ENCODE measurements around the gene PPP1R1A.

The PPP1R1A gene

DNA sequence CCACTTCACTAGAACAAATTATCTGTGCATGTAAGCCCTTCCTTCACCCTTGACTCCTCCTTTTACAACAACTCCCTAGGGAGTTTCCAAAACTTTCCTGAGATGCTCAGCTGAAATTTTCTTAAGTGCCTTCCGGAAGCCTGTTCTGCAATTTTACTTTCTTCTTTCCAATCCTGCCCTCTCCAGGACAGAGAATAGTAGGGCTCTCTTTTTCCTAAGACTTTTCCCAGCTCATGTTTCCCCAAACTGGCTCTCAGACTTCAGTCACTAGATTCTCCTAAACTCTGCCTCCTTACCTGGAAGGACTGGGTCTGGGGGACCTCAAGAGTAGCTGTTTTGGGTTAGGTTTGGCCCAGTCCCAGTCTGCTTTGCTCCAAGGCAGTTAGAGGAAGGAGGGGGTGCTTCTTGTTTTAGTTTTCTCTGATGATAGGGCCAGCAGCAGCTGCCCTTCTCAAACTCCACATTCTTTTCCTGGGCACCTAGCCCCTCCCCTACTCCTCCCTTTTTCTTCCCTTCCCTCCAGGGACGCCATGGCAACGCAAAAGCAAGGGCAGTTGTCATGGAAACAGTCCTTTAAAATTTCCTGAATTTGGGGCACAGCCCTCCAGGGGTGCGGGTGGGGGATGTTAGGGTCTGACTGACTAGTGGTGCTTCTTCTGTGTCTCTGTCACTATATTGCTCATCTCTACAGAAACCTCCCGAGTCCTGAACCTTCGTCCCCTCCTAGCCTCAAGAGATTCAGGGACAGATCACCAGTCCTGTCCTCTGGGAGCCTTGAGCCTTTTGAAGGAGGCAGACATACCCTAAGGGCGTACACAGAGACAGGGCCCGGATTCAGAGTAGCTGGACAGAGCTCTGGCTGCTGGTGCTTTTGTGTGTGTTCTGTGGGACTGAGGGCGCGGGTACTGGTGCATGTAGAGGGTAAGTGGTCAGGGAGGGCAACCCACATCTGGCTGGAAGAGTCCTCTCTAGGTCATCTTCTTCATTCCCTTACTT, 17.0 kb downstream of the PPP1R1A start:
- DNase-seq (ENCODE audit: low spot score): no peak

DNA sequence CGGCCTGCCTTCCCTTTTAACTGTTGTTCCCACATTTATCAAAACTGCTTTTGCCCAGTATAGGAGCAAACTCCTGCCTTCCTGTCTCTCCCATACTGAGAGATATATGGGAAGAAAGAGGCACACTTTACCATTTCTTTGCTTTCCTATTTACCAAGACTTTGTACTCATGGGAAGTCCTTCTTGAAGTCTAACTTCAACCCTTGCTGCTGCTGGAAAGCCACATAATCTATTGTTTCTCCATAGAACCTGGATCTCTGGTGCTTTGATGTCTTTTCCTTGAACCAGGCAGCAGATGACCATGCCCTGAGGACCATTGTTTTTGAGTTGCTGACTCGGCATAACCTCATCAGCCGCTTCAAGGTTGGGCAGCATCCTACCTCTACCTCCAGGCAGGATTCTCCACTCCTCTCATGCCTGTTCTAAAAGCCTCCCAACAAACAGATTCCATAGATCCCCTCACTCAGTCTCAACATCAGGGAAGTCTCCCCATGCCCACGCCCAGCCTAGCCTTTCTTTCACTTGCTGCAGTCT, 18.4 kb downstream of the PPP1R1A start:
- no peak for DNase-seq (ENCODE audit: low spot score)

DNA sequence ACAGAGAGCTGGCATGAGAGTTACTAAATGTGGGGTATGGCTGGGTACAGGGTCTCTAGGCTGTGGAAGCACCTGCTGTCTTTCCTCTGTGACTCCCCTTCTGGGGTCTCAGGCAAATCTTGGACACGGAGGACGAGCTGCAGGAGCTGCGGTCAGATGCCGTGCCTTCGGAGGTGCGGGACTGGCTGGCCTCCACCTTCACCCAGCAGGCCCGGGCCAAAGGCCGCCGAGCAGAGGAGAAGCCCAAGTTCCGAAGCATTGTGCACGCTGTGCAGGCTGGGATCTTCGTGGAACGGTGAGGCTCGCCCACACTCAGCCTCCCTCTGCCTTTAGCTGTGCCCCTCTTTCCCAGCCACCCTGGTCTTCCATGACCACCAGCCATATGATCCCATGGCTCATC, 19.4 kb downstream of the PPP1R1A start:
- DNase-seq (ENCODE audit: low spot score): no peak

DNA sequence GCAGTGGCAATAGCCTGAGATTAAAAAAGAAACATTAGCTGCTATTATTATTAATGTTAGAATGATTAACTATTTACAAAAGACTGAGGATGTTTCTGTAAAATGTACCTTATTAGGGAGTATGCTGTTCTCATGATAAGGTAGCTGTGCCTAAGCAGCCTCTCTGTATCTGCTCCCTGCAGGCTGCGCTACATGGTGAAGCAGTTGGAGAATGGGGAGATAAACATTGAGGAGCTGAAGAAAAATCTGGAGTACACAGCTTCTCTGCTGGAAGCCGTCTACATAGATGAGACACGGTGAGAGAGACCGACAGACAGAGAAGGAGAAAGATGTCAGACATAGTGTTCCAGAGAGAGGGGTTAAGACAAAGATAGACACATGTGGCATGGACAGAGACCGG, 21.7 kb downstream of the PPP1R1A start:
- no peak for DNase-seq (ENCODE audit: low spot score)

DNA sequence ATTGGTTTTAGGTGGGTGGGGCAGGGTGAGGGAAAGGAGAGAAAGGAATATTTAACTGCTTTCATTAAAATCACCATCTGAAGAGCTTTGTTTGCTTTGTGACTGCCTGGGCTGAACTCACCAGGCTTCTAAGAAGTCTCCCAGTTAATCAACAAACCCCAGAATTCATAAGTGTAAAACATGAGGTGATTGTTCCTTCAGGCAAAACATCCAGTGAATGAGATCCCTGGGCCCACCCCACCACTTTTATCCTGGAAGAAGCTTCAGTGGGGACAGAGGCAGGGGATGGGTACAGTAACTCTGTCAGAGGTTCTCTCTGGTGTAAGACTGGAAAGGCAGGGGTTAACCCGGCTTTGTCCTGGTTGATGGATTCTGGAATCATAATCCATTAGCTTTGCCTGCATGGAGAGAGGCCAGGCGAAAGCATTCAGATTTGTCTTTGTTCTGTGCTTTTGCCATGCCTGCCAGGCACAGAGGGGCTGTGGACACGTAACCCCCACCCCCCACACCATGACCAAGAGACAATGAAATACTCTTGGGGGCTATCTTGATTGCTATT, 22.4 kb downstream of the PPP1R1A start:
- DNase-seq (ENCODE audit: low spot score): no peak

DNA sequence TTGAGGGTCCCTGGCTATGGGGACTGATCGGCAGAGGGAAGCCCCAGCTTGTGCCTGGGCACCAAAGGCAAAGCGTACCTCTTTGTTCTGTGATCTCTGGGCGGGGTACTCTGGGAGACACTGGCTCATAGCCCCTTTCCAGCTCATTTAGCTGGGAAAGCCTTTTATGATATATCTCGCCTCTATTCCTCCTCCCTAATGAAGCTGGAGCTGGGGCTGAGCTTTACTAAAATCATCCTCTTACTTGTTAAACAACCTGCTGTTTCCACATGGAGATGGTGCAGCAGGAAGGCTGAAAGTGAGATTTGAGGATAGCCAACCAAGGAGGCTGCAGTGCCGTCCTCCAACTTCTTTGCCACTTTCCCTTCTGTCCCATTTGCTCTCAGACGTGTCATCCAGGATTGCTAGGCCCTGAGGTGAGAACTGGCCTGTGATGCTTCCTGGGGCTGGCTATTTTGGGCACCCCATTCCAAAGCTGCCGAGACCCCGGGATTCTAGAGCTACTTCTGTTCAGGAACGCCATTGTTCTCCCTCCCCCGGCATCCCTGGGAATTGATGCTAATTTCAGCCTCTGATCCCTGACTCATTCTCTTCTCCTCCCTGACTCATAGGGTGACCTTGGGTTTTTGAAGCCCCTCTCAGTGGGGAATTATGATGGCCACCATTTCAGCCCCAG, 23.0 kb downstream of the PPP1R1A start:
- DNase-seq (ENCODE audit: low spot score): no peak

DNA sequence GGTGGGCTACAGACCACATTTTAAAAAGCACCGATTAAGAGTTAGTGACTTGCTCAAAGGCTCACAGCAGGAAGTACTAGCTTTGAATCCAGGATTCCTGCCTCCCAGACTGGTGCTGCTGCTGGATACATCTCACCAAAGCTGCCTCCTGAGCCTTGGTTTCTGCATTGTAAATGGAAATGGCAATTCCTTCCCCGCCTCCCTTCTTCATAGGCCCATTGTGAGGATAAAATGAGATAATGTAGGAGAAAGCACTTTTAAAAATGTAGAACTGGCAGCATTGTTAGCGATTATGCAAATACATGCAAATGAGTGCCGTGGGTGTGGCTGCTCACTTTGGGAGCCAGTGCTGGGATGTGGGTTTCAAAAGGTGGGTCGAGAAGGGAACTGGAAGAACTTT, 23.7 kb downstream of the PPP1R1A start:
- no peak for DNase-seq (ENCODE audit: low spot score)

DNA sequence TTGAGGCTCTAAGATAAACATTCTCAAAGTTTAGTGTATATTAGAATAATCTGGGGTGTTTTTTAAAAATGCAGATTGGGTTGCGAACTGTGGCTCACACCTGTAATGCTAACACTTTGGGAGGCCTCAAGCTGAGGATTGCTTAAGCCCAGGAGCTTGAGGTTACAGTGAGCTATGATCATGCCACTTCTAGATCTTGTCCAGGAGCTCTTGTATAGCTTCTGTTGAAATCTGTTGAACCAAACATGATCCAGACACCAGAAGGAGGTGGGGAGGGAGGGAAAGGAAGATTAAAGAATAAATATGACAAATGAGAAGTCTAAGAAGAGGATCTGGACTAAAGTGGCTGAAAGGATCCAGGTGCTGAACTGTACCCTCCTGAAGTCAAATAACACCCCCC, 24.7 kb downstream of the PPP1R1A start:
- DNase-seq (ENCODE audit: low spot score): no peak

DNA sequence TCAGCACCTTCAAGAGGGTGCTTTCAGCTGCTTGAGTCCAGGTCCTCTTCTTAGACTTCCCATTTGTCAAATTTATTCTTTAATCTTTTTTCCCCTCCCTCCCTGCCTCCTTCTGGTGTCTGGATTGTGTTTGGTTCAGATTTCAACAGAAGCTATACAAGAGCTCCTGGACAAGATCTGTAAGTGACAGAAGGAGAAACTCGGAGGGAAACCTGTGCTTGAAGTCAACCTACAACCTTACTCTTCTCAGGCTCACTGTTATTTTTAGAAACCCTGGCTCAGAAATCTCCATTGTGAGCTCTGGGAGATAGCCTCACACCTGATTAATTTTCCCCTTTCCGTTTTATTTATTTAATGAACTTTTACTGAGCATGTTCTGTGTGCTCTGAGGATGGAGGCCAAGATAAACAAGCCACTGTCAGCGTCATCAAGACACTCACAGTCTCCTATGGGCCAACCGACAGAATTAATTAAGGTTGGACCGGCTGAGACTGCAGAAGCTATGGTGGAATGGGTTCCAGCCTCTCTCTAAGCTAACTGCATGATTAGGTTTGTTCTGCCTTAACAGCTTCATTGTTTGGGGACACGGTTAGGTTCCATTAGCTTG, 25.6 kb downstream of the PPP1R1A start:
- no peak for DNase-seq (ENCODE audit: low spot score)

DNA sequence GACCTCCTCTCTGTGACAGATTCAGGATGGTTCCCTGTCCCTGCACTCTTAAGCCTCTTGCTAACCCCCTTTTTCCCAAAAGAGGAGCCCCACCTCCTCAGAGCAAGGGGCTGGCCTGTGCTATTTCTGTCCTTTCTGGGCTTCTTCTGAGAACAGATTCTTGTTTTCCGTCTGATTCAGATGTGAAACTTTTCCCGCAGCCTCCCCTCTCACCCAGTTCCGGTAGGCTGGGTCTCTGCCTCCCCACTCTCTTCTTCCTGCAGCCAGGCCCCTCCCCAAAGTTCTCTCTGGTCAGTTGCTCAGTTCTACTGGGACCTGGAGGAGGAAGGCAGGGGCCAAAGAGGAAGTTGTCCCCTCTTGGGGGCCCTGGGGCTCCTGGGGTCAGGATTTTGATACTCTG, 27.3 kb downstream of the PPP1R1A start:
- DNase-seq (ENCODE audit: low spot score): peak; percentile 62

DNA sequence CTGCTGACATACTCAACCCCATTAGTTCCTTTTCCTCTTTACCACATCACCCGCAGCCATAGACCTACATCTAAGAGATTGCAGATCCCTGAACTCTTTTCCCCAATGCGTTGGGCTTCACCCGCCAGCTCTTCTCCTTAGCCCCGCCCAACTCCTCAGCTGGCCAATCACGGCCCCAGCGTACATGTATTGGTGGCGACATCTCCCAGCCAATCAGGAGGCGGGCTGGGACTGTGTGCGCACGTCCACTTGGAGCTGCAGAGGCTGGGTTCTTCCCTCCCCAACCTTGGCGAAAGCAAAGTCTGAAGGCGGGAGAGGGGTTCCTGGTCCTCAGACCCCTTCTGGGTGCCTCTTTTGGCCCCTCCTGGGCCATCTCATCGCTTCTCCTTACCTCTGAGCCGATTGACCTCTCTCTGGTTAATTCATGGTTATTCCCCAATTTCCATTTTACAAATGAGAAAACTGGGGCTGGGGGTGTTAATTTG, 28.0 kb downstream of the PPP1R1A start:
- DNase-seq (ENCODE audit: low spot score): peak; percentile 95

DNA sequence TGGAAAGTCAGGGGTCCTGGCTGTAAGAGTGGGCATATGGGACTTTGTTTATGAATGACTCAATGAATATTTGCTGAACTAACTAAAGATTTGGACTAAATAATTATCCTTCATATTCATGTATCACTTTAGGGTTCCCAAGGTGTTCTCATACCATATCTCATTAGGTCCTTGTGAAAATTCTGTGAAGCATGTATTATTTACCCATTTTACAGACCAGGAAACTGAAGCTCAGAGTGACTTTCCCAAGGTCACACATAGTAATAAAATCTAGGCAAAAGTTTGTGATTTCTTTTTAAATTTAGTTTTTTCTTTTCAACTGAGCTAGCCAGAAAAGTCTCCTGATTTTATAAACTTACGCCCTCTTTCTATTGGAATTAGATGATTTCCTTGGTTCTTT, 29.7 kb downstream of the PPP1R1A start:
- no peak for DNase-seq (ENCODE audit: low spot score)

DNA sequence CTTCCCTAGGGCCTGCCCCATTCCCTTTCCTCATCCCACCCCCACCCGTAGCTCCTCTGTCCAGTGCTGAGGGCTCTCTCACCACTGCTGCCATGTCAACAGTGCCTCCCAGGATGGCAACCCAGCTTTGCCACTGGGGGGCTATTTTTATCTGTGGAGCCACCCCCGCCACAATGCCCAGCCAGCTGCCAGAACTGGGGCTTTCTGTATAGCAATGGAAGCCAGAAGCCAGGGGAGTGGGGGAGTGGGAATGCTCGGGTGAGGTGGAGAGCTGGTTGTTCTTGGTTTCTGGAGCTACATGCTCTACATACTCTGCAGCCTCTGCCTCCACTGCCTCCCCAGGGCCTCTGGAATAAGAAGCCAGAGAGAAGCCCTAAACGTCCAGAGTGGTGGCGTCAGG, 30.1 kb downstream of the PPP1R1A start:
- DNase-seq (ENCODE audit: low spot score): no peak

DNA sequence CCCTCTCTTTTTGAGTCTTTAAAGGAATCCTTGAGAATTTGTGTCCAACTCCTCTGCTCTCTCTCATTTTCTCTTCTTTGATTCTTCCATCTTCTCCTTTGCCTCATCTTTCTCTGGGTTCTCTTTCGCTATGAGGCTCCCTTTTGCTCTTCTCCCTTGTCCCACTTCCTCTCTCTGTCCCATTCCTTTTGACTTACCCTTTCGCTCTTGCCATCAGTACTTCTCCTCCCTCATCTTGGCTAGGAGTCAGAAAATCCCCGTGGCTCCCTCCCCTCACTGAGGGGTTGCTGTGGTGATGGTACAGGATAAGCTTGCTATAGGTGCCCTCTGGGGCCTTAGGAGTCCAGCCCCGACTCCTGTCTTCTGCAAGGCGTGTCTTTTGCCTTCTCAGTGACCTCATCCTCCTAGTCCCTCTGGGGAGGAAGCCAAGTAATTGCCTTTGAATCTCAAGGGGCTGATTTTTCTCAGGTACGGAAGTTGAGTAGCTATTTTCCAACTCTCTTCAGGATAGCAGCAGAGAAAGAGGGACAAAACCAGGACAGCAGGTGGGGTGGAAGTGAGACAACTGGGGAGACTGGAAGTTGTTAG, 32.7 kb downstream of the PPP1R1A start:
- no peak for DNase-seq (ENCODE audit: low spot score)

DNA sequence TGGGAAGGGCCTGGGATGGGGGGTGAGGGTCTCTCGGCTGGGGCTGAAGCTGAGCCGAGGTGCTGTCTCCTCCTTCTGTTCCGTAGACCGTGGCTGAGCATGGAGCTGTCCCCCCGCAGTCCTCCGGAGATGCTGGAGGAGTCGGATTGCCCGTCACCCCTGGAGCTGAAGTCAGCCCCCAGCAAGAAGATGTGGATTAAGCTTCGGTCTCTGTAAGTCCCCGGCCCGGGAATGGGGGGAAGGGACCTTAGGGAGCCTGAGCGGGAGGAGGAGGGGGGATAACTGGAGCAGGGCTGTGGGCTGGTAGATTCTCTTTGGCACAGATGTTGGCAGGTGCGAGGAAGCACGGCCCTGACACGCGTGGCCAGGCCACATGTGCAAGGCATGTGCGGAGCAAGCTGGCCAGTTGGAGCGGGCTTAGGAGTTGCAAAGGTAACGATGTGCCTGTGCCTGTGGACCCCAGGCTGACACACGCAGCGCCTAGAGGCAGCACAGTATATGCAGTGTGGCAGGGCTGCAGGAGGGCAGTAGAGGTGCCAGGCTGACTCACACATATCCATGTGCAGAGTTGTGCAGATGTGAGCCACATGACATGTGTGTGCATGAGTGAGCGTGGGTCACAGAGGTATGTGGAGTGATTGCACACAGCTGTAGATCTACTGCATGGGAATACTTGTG, 38.5 kb downstream of the PPP1R1A start:
- DNase-seq (ENCODE audit: low spot score): no peak

DNA sequence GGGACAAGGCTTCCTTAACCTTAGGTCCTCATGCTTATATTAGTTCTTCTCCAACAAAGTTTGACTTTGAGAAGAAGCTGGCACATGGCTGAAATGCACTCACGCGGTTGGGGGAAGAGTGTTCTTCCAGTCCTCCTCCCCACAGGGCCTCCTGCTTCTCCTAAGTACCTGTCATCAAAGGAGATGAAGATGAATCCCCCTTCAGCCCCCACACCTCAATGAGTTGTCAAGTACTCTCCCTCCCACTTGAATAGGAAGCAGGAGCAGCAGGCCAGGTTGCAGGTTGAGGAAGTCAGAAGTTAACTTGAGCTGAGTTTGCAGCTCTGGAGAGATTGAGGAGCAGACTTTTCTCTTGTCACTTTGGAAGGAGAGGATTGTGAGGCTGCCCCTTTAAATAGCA, 41.9 kb downstream of the PPP1R1A start:
- DNase-seq (ENCODE audit: low spot score): no peak

DNA sequence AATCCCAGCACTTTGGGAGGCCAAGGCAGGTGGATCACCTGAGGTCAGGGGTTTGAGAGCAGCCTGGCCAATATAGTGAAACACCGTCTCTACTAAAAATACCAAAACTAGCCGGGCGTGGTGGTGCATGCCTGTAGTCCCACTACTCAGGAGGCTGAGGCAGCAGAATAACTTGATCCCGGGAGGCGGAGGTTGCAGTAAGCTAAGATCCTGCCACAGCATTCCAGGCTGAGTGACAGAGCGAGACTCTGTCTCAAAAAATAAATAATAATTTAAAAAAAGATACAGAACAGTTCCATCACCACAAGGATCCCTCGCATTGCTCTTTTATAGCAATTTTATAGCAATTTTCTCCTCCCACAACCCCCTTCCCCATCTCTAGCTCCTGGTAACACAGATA, 43.7 kb downstream of the PPP1R1A start:
- DNase-seq (ENCODE audit: low spot score): no peak

DNA sequence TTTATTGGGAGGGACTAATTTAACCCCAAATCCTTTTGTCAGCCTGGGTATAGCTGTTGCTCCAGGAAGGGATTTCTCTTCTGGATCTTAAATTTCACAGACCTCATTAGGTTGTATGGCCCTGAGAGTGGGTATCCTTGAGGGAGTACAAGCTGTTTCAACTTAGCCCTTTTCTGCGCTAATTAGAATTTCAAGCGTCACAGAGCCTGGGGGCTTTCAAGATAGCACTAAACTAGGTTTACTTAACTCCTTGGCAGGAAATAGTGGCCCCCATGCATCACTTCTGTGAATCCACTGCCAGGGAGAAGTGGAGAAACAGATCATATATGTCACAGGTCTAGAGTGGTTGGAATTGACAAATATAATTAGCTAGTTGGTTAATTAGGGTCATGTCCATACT, 44.9 kb downstream of the PPP1R1A start:
- no peak for DNase-seq (ENCODE audit: low spot score)

DNA sequence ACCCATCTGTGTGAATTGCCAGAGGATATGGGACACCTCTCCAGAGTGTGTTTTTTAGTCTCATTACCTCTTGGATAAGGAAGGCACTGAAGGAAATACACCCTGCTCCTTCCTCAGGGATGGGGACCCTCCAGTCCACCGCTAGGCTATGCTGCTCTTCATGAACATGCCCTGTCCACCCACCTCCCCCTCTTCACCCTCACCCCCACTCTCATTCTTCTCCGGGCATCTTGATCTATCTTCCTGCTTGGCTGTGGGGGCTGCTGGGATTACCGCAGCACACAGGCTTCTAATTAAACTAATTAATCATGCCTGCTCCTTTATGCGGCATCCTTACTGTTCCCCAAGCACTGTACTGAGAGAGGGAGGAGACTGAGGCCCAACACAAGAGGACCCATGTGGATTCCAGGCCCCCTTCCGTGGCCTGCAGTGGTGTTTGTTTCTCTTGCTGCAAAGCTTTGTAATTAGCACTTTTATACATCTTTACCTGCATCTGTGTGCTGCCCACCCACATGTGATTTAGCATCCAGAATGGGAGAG, 46.6 kb downstream of the PPP1R1A start:
- DNase-seq (ENCODE audit: low spot score): no peak

DNA sequence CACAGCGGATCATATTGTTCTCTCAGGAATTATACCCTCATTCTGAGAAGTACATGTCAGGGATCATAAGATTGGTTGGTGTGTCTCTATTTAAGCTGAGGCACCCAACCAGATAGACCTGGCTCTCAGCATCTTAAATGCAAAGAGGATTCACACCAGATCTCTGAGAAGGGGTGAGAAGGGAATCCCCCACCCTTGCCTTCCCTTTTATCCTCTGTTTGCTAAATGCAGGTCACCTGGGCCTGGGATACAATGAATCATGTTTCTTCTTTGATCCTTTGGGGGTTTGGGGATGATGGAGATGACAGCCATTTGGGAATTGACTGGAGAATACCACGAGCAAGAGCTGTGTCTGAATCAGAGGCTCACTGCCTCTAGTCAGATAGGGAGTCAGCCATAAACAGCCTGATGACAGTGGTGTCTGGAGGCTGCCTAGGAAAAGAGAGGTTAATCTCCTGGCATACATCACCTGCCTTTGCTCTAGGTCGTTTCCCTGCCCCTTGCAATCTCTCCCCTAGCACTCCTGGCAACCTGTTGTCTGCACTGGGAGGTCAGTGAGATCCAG, 50.2 kb downstream of the PPP1R1A start:
- no peak for DNase-seq (ENCODE audit: low spot score)

DNA sequence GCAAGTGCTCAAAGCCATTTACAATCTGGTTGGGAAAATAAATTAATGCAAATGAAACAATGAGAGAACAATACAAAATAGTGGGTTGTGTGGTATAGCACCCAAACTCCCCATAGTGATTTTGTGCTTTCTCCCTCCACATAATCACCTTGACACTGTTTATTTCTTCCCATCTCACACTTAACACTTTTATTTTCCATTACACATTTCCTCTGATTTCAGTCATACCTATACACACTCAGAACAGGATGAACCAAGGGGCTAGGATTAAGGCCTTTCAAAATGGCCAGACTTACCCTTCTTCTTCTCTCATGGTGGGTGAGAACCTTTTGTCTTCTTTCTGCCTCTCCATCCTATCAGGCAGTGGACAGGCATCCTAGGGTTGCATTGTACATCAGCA, 53.0 kb downstream of the PPP1R1A start:
- DNase-seq (ENCODE audit: low spot score): no peak

Data from pons (tissue), 1 donor.